Panc1 (cell line): Measurements from ENCODE around the gene KLF9. TPM values are rescaled to one million over a fixed set of nuclear protein-coding genes. Genes with fewer than 3 reads are reported as not detected.

ENCODE experiments used
- ATAC-seq: fragments of 200-7000 bp; cut with Tn5 transposase; 2 replicates; pipeline ENCODE4 v1.9.1; 2020; ENCODE audit warnings: mild to moderate bottlenecking, moderate library complexity
- BruUV-seq: library from RNA; stranded (reverse); fragments of 400-500 nt; replicated peaks from 2 replicates; lab custom pipeline; 2021; lab: Mats Ljungman, UMichigan
- CTCF ChIA-PET: fragments of 300-600 bp; sonication (Branson Sonifier 250); formaldehyde crosslinking; loops from one replicate; lab custom pipeline; 2022; ENCODE audit warnings: antibody characterized with exemption; lab: Charles Lee
- POLR2A ChIA-PET: fragments of 300-600 bp; sonication (Branson Sonifier 250); formaldehyde crosslinking; loops from one replicate; lab custom pipeline; 2022; ENCODE audit warnings: antibody characterized with exemption; lab: Charles Lee
- DNase-seq: peaks from one replicate; pipeline ENCODE4 v3.0.0-alpha.2; 2010; ENCODE audit warnings: low read depth, low spot score
- H3K27ac ChIP-seq: 2 replicates; pipeline ENCODE4 v1.5.1; 2011; ENCODE audit warnings: mild to moderate bottlenecking, low read length, inconsistent platforms
- H3K27me3 ChIP-seq: fragments of 200-500 bp; sonication (Bioruptor generic); 2 replicates; pipeline ENCODE4 v1.6.0; 2014; ENCODE audit warnings: low read length, inconsistent platforms; ENCODE audit not compliant: control insufficient read depth, insufficient read depth
- H3K36me3 ChIP-seq: fragments of 200-500 bp; sonication (Bioruptor generic); 2 replicates; pipeline ENCODE4 v1.5.1; 2014; ENCODE audit warnings: inconsistent platforms, mild to moderate bottlenecking, low read length, moderate library complexity; ENCODE audit not compliant: control insufficient read depth, insufficient read depth
- H3K4me1 ChIP-seq: 2 replicates; pipeline ENCODE4 v1.5.1; 2011; ENCODE audit warnings: inconsistent platforms, mild to moderate bottlenecking, low read length, moderate library complexity; ENCODE audit not compliant: control insufficient read depth, insufficient read depth
- H3K4me3 ChIP-seq, 2 experiments: 2 replicates each; pipeline ENCODE4 v1.5.1; 2011 to 2012; ENCODE audit warnings: low read depth in 2 of 2, low read length in 2 of 2, mild to moderate bottlenecking in 2 of 2, inconsistent platforms in 1 of 2, moderate library complexity in 1 of 2
- H3K9me3 ChIP-seq: fragments of 200-500 bp; sonication (Bioruptor generic); 2 replicates; pipeline ENCODE4 v1.5.1; 2014; ENCODE audit warnings: low read depth, mild to moderate bottlenecking, inconsistent platforms, low read length, moderate library complexity; ENCODE audit not compliant: control insufficient read depth, insufficient read depth
- POLR2AphosphoS5 ChIP-seq: IDR thresholded peaks from 2 replicates; pipeline ENCODE4 v1.6.1; 2012; ENCODE audit warnings: mild to moderate bottlenecking, low read depth, low read length, moderate library complexity
- SIN3A ChIP-seq: IDR thresholded peaks from 2 replicates; pipeline ENCODE4 v1.6.1; 2012; ENCODE audit warnings: low read depth, mild to moderate bottlenecking, low read length, moderate library complexity, borderline replicate concordance; ENCODE audit not compliant: insufficient read depth
- TCF7L2 ChIP-seq: IDR thresholded peaks from 2 replicates; pipeline ENCODE4 v1.6.1; 2011; ENCODE audit warnings: mild to moderate bottlenecking, low read depth, low read length, inconsistent platforms
- in situ Hi-C: cut with HindIII; loops from 2 replicates; pipeline ENCODE4 v1.10.0; 2016; ENCODE audit warnings: low sequenced_read_pairs, low pct_unique_long_range_greater_than_20kb
- intact Hi-C: fragments of 100-400 bp; cut with micrococcal nuclease; formaldehyde crosslinking; loops from one replicate; pipeline ENCODE4 v1.10.0; 2022; ENCODE audit not compliant: unreplicated experiment
- total RNA-seq: library from RNA; stranded (reverse); gene quantifications from one replicate; pipeline ENCODE4 v1.2.1, GENCODE V29; 2021; ENCODE audit not compliant: unreplicated experiment
- TF ChIP-seq, protein P1 (sequence below), 2 experiments: IDR thresholded peaks; 2 replicates each; pipeline ENCODE4 v1.6.1; 2011 to 2012; ENCODE audit warnings: low read depth in 2 of 2, control low read depth in 1 of 2, low read length in 1 of 2, mild to moderate bottlenecking in 1 of 2, moderate library complexity in 1 of 2; ENCODE audit not compliant: insufficient read depth in 1 of 2
- TF ChIP-seq, protein P2 (sequence below): fragments of 450-650 bp; IDR thresholded peaks from 2 replicates; pipeline ENCODE4 v1.5.1; 2017; ENCODE audit warnings: mild to moderate bottlenecking

KLF9 gene
- total RNA-seq, 1 experiment from 2014 or later: 0.95 TPM

DNA sequence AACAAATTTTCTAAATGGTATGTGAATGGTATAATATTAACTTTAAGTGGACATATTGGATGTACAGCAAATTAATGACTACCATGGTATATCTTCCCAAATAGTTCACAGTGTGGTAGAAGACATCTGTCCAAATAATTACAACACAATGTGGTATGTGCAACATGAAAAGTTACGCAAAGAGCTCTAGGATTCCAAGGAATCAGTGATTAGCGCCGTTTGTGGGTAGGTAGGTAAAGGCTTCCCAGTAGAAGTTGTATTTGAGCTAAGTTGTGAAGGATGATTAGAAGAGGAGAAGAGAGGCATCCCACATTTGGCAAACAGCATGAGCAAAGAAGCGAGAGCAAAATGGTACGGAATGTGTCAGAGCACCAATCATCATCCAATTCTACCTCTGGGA, 14.3 kb upstream of the KLF9 start:
- Histone ChIP-seq H3K36me3 (no peaks in the 10 kb centered on the region), H3K4me1 (no peaks in the 10 kb centered on the region), H3K4me3 (no peak overlapping the region), H3K9me3 (no peaks in the 10 kb centered on the region), H3K27ac (no peak overlapping the region), H3K27me3 (no peaks in the 10 kb centered on the region)
- ChIA-PET POLR2A (no interaction called here), CTCF (interaction anchor here (0.6 kb wide), 1 partner anchor 79 kb away, joined by 4 read pairs; no protein-coding TSS in a partner anchor)
- intact Hi-C loops: no loop called here
- ATAC-seq (no peak), DNase-seq (no peak)
- no TSS peak for BruUV-seq
- TF ChIP-seq POLR2AphosphoS5: no peak
- TF ChIP-seq, protein P1, sequence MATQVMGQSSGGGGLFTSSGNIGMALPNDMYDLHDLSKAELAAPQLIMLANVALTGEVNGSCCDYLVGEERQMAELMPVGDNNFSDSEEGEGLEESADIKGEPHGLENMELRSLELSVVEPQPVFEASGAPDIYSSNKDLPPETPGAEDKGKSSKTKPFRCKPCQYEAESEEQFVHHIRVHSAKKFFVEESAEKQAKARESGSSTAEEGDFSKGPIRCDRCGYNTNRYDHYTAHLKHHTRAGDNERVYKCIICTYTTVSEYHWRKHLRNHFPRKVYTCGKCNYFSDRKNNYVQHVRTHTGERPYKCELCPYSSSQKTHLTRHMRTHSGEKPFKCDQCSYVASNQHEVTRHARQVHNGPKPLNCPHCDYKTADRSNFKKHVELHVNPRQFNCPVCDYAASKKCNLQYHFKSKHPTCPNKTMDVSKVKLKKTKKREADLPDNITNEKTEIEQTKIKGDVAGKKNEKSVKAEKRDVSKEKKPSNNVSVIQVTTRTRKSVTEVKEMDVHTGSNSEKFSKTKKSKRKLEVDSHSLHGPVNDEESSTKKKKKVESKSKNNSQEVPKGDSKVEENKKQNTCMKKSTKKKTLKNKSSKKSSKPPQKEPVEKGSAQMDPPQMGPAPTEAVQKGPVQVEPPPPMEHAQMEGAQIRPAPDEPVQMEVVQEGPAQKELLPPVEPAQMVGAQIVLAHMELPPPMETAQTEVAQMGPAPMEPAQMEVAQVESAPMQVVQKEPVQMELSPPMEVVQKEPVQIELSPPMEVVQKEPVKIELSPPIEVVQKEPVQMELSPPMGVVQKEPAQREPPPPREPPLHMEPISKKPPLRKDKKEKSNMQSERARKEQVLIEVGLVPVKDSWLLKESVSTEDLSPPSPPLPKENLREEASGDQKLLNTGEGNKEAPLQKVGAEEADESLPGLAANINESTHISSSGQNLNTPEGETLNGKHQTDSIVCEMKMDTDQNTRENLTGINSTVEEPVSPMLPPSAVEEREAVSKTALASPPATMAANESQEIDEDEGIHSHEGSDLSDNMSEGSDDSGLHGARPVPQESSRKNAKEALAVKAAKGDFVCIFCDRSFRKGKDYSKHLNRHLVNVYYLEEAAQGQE (IDR thresholded peaks at IDR 0.05; ENCODE audit: insufficient read depth in 1 of 2, low read depth in 2 of 2, low read length in 1 of 2): no peak
- no peak for TF ChIP-seq TCF7L2
- no peak for TF ChIP-seq SIN3A
- TF ChIP-seq, protein P2, sequence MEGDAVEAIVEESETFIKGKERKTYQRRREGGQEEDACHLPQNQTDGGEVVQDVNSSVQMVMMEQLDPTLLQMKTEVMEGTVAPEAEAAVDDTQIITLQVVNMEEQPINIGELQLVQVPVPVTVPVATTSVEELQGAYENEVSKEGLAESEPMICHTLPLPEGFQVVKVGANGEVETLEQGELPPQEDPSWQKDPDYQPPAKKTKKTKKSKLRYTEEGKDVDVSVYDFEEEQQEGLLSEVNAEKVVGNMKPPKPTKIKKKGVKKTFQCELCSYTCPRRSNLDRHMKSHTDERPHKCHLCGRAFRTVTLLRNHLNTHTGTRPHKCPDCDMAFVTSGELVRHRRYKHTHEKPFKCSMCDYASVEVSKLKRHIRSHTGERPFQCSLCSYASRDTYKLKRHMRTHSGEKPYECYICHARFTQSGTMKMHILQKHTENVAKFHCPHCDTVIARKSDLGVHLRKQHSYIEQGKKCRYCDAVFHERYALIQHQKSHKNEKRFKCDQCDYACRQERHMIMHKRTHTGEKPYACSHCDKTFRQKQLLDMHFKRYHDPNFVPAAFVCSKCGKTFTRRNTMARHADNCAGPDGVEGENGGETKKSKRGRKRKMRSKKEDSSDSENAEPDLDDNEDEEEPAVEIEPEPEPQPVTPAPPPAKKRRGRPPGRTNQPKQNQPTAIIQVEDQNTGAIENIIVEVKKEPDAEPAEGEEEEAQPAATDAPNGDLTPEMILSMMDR: no peak
- in situ Hi-C loops: no loop called here

DNA sequence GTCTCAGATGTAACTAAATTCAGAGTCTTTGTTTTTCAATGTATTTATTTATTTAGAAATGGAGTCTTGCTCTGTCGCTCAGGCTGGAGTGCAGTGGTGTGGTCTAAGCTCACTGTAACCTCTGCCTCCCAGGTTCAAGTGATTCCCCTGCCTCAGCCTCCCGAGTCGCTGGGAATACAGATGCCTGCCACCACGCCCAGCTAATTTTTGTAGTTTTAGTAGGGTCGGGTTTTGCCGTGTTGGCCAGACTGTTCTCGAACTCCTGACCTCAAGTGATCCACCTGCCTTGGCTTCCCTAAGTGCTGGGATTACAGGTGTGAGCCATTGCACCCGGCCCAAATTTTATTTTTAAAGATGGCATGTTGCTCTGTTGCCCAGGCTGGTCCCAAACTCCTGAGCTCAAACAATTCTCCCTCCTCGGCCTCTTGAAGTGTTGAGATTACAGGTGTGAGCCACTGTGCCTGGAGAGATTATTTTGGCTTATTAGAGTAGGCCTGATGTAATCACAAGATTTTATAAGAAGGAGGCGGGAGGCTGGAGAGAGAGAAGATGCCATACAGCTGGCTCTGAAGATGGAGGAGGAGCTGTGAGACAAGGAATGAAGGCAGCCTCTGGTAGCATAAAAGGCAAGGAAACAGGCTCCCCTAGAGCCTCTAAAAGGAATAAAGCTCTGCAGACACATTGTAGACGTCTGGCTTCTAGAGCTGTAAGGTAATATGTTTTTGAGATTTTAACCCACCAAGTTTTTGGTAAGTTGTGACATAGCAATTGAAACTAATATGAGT, 12.9 kb upstream of the KLF9 start:
- ATAC-seq: no peak
- intact Hi-C loops: no loop called here
- POLR2A ChIA-PET: no interaction called here
- DNase-seq: no peak
- Histone ChIP-seq H3K27ac (no peak overlapping the region), H3K9me3 (no peaks in the 10 kb centered on the region), H3K36me3 (no peaks in the 10 kb centered on the region), H3K4me3 (no peak overlapping the region), H3K4me1 (no peaks in the 10 kb centered on the region), H3K27me3 (no peaks in the 10 kb centered on the region)
- CTCF ChIA-PET: no interaction called here
- in situ Hi-C loops: no loop called here
- no TSS peak for BruUV-seq
- TF ChIP-seq POLR2AphosphoS5 (no peak), TCF7L2 (no peak), SIN3A (no peak)
- TF ChIP-seq, protein P1 (IDR thresholded peaks at IDR 0.05; ENCODE audit: insufficient read depth in 1 of 2, low read depth in 2 of 2, low read length in 1 of 2): no peak
- TF ChIP-seq, protein P2: no peak
